HG03342 (cell line): ENCODE results near the gene HS3ST5.
"Not testable (repeated sequence)": the region's sequence is repeated elsewhere in the genome, so short reads cannot be mapped to it uniquely, and the experiment has no call there.

Experiments
- ATAC-seq: cut with Tn5 transposase; IDR thresholded peaks from one replicate; pipeline ENCODE4 v1.9.1; 2021; ENCODE audit warnings: mild to moderate bottlenecking, moderate library complexity; ENCODE audit not compliant: unreplicated experiment

Gene HS3ST5

DNA sequence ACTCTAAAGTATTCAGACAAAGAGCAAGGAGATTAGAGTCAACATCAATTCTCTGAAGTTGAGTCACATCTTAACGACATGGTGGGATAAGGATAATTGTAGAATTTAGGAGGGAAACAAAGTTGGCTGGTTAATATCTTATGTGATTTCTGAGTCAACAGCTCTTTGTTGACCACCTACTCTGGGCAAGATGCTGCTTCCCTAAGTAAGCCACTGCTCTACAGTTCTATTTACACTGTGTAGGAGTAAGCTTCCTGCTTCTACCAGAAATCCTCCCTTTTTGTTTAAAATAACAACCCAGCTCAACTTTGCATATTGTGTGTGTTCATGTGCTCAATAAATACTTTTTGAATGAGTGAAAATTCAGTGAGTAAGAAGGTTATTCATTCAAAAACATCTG lies 3.1 kb downstream of the HS3ST5 start:
- no peak for ATAC-seq

DNA sequence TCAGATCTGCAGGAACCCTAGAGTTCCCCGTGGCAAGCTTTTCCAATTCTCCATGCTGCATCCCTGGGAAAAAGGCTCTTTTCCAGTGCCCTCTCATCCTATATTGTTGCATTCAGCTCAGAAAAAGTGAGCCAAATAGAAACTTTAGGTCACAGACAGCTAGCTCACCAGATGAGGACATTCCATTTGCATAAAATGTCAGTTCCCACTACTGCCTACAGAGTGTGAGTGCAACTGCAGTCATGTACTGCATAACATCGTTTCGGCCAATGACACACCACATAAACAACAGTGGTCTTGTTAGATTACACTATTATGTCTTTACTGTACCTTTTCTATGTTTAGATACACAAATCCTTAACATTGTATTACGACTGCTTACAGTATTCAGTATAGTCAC lies 8.6 kb downstream of the HS3ST5 start:
- peak; percentile 45 for ATAC-seq

DNA sequence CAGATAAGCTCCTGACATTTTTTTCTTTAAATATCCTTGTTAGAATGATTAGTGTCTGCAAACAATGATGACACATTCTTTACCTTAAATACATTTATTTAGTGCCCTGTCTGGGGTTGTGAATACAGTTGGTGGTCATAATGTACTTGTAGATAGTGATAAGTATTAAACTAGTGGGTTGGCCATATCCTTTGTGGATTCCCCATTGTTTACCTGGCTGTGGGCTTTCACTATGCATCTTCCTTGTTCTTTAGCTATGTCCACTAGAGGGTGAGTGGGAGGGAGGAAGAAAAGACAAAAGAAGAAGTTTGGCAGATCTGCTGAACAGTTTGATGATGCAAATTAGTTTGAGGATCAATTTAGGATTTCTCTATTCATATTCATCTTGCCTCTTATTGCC lies 15.7 kb downstream of the HS3ST5 start:
- ATAC-seq = no peak

DNA sequence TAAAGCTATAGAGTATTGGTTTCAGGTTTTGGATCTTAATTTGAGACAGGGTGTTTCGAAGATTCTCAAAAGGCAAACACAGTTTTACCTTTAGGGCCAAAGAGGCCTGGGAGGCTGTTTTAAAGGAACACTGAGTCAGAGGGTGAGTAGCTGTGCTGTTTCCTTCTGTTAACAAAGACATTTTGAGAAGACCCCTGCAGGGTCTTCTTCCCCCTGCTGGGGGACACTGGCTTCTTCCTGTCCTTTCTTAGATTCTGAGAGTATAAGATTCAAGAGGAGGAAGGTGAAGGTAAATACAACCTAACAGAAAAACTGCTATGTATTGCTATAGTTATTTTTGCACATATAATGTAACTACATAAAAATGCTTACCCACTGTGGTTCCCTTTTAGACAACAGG lies 19.0 kb downstream of the HS3ST5 start:
- ATAC-seq = no peak

DNA sequence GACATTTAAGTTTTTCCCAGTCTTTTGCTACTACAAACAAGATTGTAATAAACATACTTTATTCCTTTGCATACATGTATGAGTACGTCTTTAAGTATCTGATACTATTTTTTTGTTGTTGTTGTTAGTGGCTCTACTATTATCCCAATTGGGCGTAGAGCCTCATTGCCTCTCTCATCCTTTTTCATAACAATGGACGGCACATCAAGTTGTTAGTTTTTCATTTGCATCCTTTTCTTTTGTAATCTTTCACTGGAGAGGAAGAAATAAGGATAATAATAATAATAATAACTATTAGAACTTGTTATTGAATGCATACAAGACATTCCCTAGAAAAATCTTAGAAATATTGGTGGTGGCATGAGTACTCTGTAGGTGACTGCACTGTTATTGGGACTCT lies 23.1 kb downstream of the HS3ST5 start:
- ATAC-seq = no peak

DNA sequence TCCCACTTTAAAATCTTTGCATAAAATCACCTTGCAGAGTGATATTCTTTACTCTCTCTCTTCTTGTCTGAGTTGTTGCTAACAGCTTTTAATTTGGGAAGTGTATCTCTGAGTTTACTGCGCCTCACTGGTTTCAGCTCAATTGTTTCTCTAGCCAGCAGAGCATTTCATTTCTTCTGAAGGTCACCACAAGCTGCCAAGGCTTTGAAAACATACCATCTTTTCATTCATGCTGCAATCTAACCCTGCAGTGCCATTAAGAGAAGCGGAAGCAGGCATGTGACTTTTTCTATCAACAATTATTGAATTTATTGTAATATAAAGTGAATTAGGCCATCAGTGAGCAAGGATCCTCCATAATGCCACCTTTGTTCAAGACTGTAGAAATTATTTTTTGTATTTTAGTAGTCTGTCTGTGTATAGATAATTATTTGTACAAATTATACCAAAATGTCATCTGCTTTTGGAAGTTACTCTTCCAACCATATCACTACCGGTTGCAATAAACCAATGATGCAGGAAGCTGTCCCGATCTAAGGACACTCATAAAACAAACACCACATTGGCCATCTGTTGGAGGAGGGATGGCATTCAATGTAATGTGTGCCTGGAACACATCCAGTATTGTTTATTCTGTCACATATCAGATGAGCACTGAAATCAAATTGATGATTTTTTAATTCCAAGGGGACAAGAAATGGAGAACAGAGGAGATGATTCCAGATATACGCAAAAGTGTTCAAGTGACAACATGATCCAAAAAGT lies 26.8 kb downstream of the HS3ST5 start:
- no peak for ATAC-seq

DNA sequence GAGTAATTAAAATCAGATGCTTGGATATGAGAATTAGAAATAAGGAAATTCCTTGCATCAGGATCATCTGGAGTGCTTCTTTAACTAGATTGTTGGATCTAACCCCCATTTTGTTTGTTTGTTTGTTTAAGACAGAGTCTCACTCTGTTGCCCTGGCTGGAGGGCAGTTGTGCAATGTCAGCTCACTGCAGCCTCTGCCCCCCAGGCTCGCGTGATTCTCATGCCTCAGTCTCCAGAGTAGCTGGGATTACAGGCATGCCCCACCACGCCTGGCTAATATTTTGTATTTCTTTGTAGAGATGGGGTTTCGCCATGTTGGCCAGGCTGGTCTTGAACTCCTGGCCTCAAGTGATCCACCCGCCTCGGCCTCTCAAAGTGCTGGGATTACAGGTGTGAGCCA lies 29.0 kb downstream of the HS3ST5 start:
- not testable (repeated sequence) for ATAC-seq

DNA sequence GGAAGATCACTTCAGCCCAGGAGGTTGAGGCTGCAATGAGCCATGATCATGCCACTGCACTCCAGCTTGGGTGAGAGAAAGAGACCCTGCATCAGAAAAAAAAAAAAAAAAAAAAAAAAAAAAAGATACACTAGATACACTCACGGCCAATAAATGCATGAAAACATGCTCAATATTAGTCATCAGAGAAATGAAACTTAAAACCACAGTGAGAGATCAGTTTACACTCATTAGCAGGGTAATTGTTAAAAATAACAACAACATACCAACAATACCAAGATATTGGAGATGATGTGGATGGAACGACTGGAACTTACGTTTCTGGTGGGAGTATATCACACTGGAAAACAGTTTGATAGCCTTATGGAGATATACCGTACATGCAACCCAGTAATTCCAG lies 29.9 kb downstream of the HS3ST5 start:
- peak; percentile 57 for ATAC-seq

DNA sequence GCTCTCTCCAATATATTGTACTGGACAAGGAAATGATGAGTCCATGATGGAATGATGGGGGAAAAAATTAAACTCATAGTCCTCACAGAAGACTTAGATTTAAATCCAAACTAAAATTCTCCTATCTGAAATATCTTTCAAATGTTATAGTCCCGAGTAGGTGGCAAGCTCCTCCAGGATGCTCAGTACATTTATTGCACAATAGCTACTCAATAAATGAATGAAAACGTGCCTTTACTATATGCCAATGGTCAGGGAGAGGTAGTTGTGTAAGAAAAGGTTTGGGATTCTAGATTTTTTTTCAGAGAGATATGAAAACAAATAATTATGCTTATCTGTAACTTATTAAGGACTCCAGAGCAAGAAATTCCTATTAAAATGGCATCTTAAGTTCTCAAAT lies 32.8 kb downstream of the HS3ST5 start:
- no peak for ATAC-seq

DNA sequence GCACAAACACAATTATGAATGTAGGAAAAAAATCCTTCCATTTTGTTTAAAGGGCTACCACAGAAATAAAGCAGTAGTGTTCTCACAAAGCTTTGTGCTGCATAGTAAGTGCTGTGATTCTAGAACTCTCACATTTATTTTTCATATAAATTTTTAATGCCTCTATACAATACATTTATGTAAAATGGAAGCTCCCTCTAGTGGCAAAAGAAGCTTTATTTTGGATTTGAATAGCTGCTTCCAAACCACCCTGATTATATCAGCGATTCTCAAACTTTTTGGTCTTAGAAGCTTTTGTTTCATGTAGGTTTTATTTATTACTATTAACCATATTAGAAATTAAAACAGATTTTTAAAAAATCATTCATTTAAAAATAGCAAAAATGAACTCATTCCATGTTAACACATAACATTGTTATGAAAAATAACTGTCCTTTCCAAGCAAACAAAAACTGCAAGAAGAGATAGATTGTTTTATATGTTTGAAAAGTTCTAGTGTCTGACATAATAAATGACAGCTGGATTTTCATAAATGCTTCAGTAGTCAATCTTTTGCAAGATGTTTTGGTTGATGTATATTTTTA lies 38.4 kb downstream of the HS3ST5 start:
- ATAC-seq = no peak

DNA sequence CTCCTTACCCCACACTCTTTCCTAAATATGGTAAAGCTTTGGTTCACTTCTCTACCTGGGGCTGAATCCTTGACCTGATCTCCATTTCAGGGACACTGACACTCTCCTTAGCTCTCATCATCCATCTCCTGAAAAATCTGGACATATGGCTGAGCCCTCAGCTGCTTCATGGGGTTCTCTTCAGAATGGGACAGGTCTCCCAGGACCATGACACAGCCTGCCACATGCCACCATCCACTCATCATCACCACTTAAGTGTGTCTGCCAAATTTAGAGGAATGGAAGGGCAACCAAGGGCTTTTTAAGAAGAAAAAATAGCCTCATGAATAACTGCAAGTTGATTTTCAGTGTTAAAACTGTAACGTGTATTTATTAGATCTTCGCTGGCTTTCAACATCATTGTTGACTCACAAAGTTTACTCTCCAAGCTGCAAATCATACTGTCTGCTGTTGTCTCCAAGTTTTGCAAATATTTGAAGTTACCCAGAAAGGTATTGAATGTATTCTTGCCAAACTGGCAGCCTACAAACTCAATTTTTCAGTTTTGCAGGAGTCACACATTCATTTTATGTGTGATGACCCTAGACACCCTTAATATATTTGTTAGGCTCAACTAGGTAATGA lies 41.1 kb downstream of the HS3ST5 start:
- ATAC-seq = no peak

DNA sequence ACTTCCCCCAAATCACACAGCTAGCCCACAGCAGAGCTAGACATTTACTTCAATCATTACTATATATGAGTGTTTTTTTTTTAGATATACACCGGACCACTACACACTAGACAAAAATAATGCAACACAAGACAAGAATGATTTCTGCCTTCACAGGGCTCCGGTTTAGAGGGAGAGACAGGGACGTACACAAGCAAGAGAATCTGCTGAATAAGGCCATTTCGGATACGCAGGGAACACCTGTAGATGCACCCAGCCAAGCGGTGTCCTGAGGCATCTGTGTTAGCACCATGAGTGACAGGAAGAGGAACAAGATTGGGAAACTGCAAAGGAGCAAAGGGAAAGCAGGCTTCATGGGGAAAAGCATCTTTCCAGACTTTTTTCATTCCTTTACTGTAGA lies 45.7 kb downstream of the HS3ST5 start:
- ATAC-seq = no peak

DNA sequence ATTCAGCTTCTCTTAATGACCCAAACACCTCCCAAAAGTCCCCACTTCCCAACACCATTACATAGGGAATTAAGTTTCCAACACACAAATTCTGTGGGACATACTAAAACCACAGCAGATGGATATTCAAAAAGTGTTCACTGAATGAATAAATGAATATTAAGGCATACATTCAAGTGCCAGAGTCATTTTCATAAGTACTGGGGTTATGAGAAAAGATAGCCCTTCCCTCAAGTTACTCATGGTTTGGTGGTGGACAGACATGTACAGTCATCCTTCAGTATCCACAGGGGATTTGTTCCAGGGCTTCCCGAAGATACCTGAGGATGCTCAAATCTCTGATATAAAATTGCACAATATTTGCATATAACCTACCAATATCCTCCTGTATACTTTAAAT lies 50.4 kb downstream of the HS3ST5 start:
- no peak for ATAC-seq

DNA sequence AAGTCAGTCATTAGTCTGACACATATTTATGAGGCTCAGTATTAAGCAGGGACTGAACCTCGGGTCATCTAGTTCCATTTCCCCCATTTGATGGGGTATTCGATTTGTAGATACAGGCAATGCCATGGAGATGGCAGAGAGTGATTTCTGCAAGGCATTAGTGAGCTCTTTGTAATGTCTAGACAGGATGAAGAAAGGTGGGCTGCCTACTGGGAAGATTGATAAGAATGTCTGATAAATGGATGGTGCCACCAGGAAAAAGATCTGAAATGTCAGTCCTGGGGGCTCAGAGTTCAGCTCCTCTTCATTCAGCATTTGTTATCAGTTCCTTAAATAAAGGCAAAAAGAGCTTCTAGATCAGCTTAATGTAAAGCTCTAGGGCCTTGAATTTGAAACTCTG lies 51.4 kb downstream of the HS3ST5 start:
- no peak for ATAC-seq

DNA sequence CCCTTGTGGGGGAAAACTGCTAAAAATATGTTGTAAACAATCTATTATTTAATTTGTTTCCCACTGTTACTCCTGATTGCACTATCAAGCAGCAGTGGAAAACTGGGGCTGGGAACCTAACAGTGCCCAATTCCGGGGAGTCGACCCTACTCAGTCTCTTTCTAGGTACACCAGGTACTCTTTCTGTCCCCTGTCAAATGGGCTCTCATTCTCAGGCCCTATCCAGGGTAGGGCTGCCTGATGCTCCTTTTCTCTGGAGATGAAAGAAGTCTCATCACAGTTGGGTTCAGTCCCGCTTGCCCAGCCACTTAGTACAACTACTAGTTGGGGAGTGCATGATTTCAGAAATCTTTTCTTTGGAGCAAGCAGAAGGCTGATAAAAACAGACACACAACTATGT lies 52.0 kb downstream of the HS3ST5 start:
- no peak for ATAC-seq

DNA sequence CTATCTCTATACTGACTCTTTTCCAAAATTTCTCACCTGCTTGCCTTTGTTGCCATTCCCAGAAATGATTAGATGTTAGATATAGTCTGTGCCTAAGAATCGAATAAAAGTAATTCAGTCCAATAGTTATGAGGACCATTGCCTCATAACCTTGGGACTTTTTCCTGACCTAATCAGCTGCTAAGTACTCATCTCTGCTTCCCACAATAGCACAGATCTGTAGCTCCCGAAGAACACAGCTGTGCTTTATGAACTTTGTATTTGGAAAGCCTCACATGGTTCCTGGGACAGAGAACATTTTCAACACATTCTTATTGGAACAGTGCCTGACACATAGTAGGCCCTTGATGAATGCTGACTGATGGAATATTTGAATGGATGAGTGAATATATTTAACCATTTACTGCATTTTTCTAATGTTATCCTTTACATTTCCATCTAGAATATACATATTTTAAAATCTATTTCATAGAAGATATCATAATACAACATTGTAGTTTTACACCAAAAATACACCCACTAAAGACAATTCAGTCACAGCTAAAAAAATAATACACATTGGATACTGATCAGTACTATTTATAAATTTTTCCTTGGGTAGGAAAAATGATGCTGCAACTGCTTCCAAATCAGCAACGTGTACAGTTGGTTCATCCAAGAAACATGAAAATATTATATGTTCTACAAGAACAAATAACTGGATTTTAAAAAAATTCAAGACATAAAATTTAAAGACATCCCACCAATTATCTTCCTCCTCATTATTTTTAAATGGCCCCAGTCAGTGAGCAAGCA lies 53.9 kb downstream of the HS3ST5 start:
- ATAC-seq = no peak

DNA sequence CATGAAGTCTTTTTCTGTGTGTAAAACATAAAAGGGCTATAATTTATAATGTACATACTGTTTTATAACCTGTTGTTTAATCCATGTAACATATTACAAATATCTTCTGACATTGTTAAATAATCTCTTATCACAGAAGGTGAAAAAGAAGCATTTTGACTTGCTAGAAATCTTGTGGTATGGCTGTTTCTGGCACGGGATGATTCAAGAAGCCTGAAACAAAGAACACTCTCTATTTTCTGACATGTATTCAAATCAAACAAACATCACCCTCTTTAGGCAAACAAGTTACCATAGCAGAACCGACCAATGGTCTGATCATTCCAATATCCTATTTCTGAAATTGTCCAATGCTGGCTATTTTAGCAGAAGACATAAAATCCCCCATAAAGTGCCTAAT lies 55.4 kb downstream of the HS3ST5 start:
- ATAC-seq = no peak

DNA sequence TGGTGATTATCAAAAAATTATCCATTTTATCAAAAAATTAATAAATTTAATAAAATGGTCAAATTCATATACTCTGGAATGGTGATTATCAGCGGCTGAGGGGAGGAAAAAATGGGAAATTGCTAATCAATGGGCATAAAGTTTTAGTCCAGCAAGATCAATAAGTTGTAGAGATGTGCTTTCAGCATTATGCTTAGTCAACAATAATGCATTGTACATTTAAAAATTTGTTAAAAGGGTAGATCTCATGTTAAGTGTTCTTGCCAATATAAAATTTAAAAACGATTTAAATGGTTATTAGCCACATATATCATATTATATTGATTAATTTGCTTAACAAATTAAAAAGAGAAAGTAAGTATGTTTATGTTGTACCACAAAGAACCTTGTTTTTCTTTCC lies 56.6 kb downstream of the HS3ST5 start:
- ATAC-seq = no peak

DNA sequence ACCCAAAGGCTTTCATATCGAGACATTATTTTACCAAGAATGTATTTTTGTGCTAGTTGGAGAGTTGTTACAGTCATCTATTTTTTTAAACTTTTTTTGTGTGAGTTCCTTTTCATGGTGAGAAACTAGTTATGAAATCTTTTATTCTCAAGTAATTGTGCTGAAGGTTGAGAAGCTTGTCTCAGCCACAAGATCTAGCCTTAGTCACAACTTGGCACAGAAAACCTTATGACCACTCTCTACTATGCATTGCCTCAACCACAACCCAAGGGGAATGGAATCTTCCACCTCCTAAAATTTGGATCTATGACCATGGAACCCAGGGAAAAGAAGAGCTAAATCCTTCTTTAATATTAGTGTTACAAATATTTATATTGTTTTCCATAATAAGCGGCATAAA lies 58.5 kb downstream of the HS3ST5 start:
- no peak for ATAC-seq

DNA sequence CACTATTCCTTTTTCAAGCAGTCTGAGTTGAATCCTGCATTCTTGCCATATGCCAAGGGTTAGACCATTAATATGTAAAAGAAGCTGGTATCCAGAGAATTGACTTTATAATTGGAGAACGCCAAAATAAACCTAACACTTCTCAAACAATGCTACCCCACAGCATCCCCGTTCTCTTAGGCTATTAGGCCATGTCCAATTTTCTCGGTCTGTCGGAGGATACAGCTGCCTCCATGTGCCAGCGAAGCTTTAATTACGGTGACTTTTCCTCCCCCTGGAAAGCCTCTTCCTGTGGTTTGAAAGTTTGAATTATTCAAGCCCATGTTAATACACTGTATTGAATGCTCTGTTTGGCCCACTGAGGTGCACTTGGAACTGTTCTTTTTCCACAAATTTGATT lies 60.5 kb downstream of the HS3ST5 start:
- ATAC-seq = no peak

DNA sequence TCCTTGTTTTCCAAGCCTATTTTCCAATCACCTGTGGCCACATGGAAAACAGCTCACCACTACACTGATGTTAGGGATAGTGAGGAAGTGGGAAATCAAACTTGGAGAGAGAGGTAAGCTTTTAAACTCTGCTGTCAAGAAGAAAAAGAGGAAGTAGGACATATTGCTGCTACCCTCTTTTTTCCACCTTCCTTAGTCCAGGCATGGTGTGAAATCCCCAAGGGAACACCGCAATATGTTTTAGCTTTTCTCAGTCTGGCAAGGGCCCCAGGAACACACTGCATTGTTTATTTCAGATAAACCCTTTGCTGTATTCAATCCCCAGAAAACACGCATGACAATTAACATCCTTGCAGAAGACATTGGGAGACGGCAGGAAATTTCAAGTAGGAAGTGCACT lies 61.3 kb downstream of the HS3ST5 start:
- no peak for ATAC-seq
